Brain microvascular endothelial cell (primary cell): ENCODE measurements around the gene SUPT5H.

ENCODE experiments used
- DNase-seq: peaks from one replicate; pipeline ENCODE4 v3.0.0-alpha.2; 2020
- H3K27ac ChIP-seq: fragments of 250-450 bp; sonication (Bioruptor Pico); 2 replicates; pipeline ENCODE4 v1.5.1; 2020; ENCODE audit warnings: mild to moderate bottlenecking, moderate library complexity
- H3K27me3 ChIP-seq: fragments of 250-450 bp; sonication (Bioruptor Pico); replicated peaks from 2 replicates; pipeline ENCODE4 v1.5.1; 2020; ENCODE audit warnings: mild to moderate bottlenecking
- H3K36me3 ChIP-seq: fragments of 250-450 bp; sonication (Bioruptor Pico); replicated peaks from 2 replicates; pipeline ENCODE4 v1.5.1; 2020; ENCODE audit warnings: mild to moderate bottlenecking
- H3K4me3 ChIP-seq: 2 replicates; pipeline ENCODE4 v1.5.1; 2011; ENCODE audit warnings: low read depth, mild to moderate bottlenecking, control low read depth, low read length, moderate library complexity
- CTCF ChIP-seq: IDR thresholded peaks from 2 replicates; pipeline ENCODE4 v1.5.1; 2011; ENCODE audit warnings: low read depth, mild to moderate bottlenecking, moderate library complexity, low read length, control low read depth, inconsistent platforms; ENCODE audit errors: missing control alignments
- in situ Hi-C: cut with HindIII; loops from 2 replicates; pipeline ENCODE4 v1.10.0; 2017; ENCODE audit warnings: low sequenced_read_pairs, low pct_ligation_motif_present

Gene SUPT5H

GRCh38 chr19:39412100-39412866 lies 33.1 kb upstream of the SUPT5H start, which contains the start of gene PLEKHG2:
Gene PLEKHG2 (plus strand): TSS chr19:39412669. CDS start chr19:39414087, 1,418 bp downstream.
- peak; percentile 90 for TF ChIP-seq CTCF
- peak within 1 kb of the TSS; percentile 91 for H3K4me3 ChIP-seq
- DNase-seq: peak; percentile 99
- no peaks in the 10 kb centered on the region for H3K27me3 ChIP-seq
- in situ Hi-C loops: no loop called here
- peak within 1 kb of the TSS; percentile 94 for H3K27ac ChIP-seq
- peaks cover 23% of the 10 kb centered on the region for H3K36me3 ChIP-seq

GRCh38 chr19:39412867-39413271 lies 32.5 kb upstream of the SUPT5H start:
- Histone ChIP-seq H3K27ac (peak overlapping the region; percentile 94), H3K4me3 (peak overlapping the region; percentile 91), H3K36me3 (peaks cover 26% of the 10 kb centered on the region), H3K27me3 (no peaks in the 10 kb centered on the region)
- TF ChIP-seq CTCF: no peak
- DNase-seq: no peak
- in situ Hi-C loops: no loop called here

- in situ Hi-C loops: no loop called here
- Histone ChIP-seq H3K4me3 (peak overlapping the region; percentile 91), H3K27me3 (no peaks in the 10 kb centered on the region), H3K27ac (peak overlapping the region; percentile 94), H3K36me3 (peaks cover 26% of the 10 kb centered on the region)
- DNase-seq: no peak
- TF ChIP-seq CTCF: no peak
Observed at GRCh38 chr19:39413272-39413910, 32.0 kb upstream of the SUPT5H start.

- H3K4me3 ChIP-seq: peak overlapping the region; percentile 91
- no peaks in the 10 kb centered on the region for H3K27me3 ChIP-seq
- TF ChIP-seq CTCF: peak; percentile 50
- H3K27ac ChIP-seq: peak overlapping the region; percentile 94
- DNase-seq: no peak
- in situ Hi-C loops: no loop called here
- H3K36me3 ChIP-seq: peaks cover 29% of the 10 kb centered on the region
Observed at GRCh38 chr19:39413911-39414608, 31.3 kb upstream of the SUPT5H start.

- TF ChIP-seq CTCF: peak; percentile 32
- Histone ChIP-seq H3K27ac (no peak overlapping the region), H3K4me3 (peak overlapping the region; percentile 91), H3K36me3 (peaks cover 43% of the 10 kb centered on the region), H3K27me3 (no peaks in the 10 kb centered on the region)
- DNase-seq: no peak
- in situ Hi-C loops: no loop called here
Observed at GRCh38 chr19:39415111-39416046, 30.0 kb upstream of the SUPT5H start.
